ENCODE data around the gene TUT1.

The TUT1 gene

GRCh38 chr11:62610814-62611704 is 19.7 kb upstream of the TUT1 start:
- no peak for DNase-seq (ENCODE audit: low read depth)

GRCh38 chr11:62610403-62610802 is 19.1 kb upstream of the TUT1 start:
- H3K4me3 ChIP-seq (ENCODE audit: low read depth, low read length): no peak overlapping the region
- no peak for DNase-seq (ENCODE audit: low read depth)
- TF ChIP-seq CTCF (IDR thresholded peaks at IDR 0.05; ENCODE audit: low read depth, low read length, missing control alignments): no peak

More at GRCh38 chr11:62610814-62611704, 19.7 kb upstream of the TUT1 start:
- peak overlapping the region; percentile 78 for H3K4me3 ChIP-seq (ENCODE audit: low read depth, low read length)
- TF ChIP-seq CTCF (IDR thresholded peaks at IDR 0.05; ENCODE audit: low read depth, low read length, missing control alignments): no peak

GRCh38 chr11:62608776-62609175 is 17.5 kb upstream of the TUT1 start:
- H3K4me3 ChIP-seq (ENCODE audit: low read depth, low read length): no peak overlapping the region
- TF ChIP-seq CTCF (IDR thresholded peaks at IDR 0.05; ENCODE audit: low read depth, low read length, missing control alignments): no peak
- DNase-seq (ENCODE audit: low read depth): no peak

- no peak overlapping the region for H3K4me3 ChIP-seq (ENCODE audit: low read depth, low read length)
- DNase-seq (ENCODE audit: low read depth): no peak
- TF ChIP-seq CTCF (IDR thresholded peaks at IDR 0.05; ENCODE audit: low read depth, low read length, missing control alignments): no peak
These were observed 16.4 kb upstream of the TUT1 start for GRCh38 chr11:62607714-62608113.

GRCh38 chr11:62605902-62606301 is 14.6 kb upstream of the TUT1 start:
- TF ChIP-seq CTCF (IDR thresholded peaks at IDR 0.05; ENCODE audit: low read depth, low read length, missing control alignments): no peak
- DNase-seq (ENCODE audit: low read depth): no peak
- H3K4me3 ChIP-seq (ENCODE audit: low read depth, low read length): no peak overlapping the region

- DNase-seq (ENCODE audit: low read depth): no peak
- no peak overlapping the region for H3K4me3 ChIP-seq (ENCODE audit: low read depth, low read length)
- TF ChIP-seq CTCF (IDR thresholded peaks at IDR 0.05; ENCODE audit: low read depth, low read length, missing control alignments): no peak
These were observed 14.1 kb upstream of the TUT1 start for GRCh38 chr11:62605467-62605866.

Measured in GM12864 (cell line).